Activated CD8-positive, alpha-beta T cell treated with anti-CD3 and anti-CD28 coated beads for 36 hours (primary cell): ENCODE data around the gene PTPRJ. TPM values are rescaled to one million over a fixed set of nuclear protein-coding genes. Genes with fewer than 3 reads are reported as not detected.

Experiments used
- ATAC-seq: fragments of 200-7000 bp; cut with Tn5 transposase; one replicate; pipeline ENCODE4 v1.10.0; 2021; ENCODE audit warnings: mild to moderate bottlenecking, moderate library complexity
- CTCF ChIA-PET: fragments of 350-600 bp; sonication (Branson Sonifier 250); formaldehyde crosslinking; loops from one replicate; lab custom pipeline; 2021; ENCODE audit warnings: antibody characterized with exemption; lab: Charles Lee
- POLR2A ChIA-PET: fragments of 350-600 bp; sonication (Branson Sonifier 250); formaldehyde crosslinking; loops from one replicate; lab custom pipeline; 2021; ENCODE audit warnings: antibody characterized with exemption; lab: Charles Lee
- DNase-seq: peaks from one replicate; pipeline ENCODE4 v3.0.0-alpha.2; 2020
- H3K27ac Mint-ChIP-seq: one replicate; pipeline ENCODE4 v1.8.0; 2021; ENCODE audit warnings: mild to moderate bottlenecking, mixed read lengths
- H3K27me3 Mint-ChIP-seq: one replicate; pipeline ENCODE4 v1.8.0; 2021; ENCODE audit warnings: mixed read lengths
- H3K36me3 Mint-ChIP-seq: one replicate; pipeline ENCODE4 v1.8.0; 2021; ENCODE audit warnings: low read depth, mixed read lengths
- H3K4me1 Mint-ChIP-seq: one replicate; pipeline ENCODE4 v1.8.0; 2021; ENCODE audit warnings: low read depth, mixed read lengths
- H3K4me3 Mint-ChIP-seq: one replicate; pipeline ENCODE4 v1.8.0; 2021; ENCODE audit warnings: mild to moderate bottlenecking, moderate library complexity, mixed read lengths
- H3K9me3 Mint-ChIP-seq: one replicate; pipeline ENCODE4 v1.8.0; 2021; ENCODE audit warnings: mixed read lengths
- intact Hi-C: fragments of 100-400 bp; cut with micrococcal nuclease; formaldehyde crosslinking; loops from one replicate; pipeline ENCODE4 v1.10.0; 2022
- total RNA-seq, 2 experiments: library from RNA; stranded (reverse); gene quantifications; one replicate each; pipeline ENCODE4 v1.2.3, GENCODE V29; 2021
- TF ChIP-seq, protein P1 (sequence below): fragments of 200-600 bp; IDR thresholded peaks from one replicate; pipeline ENCODE4 v1.8.0; 2022; ENCODE audit warnings: antibody characterized with exemption, mild to moderate bottlenecking

The PTPRJ gene
- total RNA-seq, 2 experiments from 2014 or later: 21.5 to 23.4 TPM

DNA sequence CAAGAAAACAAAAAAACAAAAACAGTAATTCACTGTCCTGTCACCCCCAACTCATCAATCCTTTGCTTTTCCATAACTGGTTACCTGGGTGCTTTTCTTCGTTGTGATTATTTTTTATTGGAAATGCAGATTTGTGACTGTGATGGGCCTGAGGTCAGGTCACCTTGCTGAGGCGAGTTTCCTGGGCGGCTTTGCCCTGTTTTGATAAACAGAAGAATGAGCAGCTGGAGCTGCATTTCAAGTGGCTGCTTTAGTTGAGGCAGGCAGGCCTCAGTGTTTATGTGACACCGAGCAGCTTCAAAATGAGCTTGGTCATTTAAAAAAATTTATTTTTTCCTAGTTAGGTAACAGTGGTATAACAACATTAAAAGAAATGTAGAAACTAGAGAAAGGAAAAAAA is 22.2 kb downstream of the PTPRJ start:
- intact Hi-C loops: no loop called here
- TF ChIP-seq, protein P1, sequence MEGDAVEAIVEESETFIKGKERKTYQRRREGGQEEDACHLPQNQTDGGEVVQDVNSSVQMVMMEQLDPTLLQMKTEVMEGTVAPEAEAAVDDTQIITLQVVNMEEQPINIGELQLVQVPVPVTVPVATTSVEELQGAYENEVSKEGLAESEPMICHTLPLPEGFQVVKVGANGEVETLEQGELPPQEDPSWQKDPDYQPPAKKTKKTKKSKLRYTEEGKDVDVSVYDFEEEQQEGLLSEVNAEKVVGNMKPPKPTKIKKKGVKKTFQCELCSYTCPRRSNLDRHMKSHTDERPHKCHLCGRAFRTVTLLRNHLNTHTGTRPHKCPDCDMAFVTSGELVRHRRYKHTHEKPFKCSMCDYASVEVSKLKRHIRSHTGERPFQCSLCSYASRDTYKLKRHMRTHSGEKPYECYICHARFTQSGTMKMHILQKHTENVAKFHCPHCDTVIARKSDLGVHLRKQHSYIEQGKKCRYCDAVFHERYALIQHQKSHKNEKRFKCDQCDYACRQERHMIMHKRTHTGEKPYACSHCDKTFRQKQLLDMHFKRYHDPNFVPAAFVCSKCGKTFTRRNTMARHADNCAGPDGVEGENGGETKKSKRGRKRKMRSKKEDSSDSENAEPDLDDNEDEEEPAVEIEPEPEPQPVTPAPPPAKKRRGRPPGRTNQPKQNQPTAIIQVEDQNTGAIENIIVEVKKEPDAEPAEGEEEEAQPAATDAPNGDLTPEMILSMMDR: no peak
- peaks cover 81% of the 10 kb centered on the region for H3K4me1 Mint-ChIP-seq
- H3K36me3 Mint-ChIP-seq: peaks cover 4% of the 10 kb centered on the region
- H3K4me3 Mint-ChIP-seq: peak overlapping the region; percentile 55
- H3K27ac Mint-ChIP-seq: peak overlapping the region; percentile 99
- CTCF ChIA-PET: interaction anchor here (0.9 to 1.6 kb wide), 8 partner anchors 10 to 107 kb away, joined by 3 to 6 read pairs (median 4); no protein-coding TSS in a partner anchor
- H3K9me3 Mint-ChIP-seq: no peaks in the 10 kb centered on the region
- peak; percentile 50 for DNase-seq
- no peak for ATAC-seq
- H3K27me3 Mint-ChIP-seq: no peaks in the 10 kb centered on the region
- POLR2A ChIA-PET: interaction anchor here (1.7 to 2.2 kb wide), 3 partner anchors 10 to 54 kb away, joined by 7 to 25 read pairs (median 12); no protein-coding TSS in a partner anchor

DNA sequence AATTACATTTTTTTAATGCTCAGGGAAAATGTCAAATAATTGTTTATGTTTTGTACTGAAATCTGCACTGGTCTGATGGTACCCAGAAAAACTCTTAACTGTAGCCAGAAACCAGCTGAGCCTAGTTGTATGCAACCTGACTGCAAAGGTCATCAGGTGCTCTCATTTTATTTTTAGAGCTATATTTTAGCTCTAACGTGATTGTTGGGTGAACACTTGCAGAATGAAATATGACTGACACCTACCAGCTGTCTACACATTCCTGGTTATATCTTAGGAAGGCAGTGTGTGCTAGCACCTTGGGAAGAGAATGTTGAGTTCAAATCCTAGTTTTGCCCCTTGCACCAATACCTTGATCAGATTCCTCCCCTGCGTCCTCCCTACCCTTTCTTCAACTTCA is 23.6 kb downstream of the PTPRJ start:
- ATAC-seq: no peak
- intact Hi-C loops: no loop called here
- POLR2A ChIA-PET: interaction anchor here (0.9 to 1.8 kb wide), 3 partner anchors 11 to 15 kb away, joined by 3 to 5 read pairs (median 3); no protein-coding TSS in a partner anchor
- no peak for DNase-seq
- TF ChIP-seq, protein P1: no peak
- H3K4me1 Mint-ChIP-seq: peaks cover 79% of the 10 kb centered on the region
- H3K4me3 Mint-ChIP-seq: no peak overlapping the region
- H3K9me3 Mint-ChIP-seq: no peaks in the 10 kb centered on the region
- no peaks in the 10 kb centered on the region for H3K27me3 Mint-ChIP-seq
- H3K36me3 Mint-ChIP-seq: peaks cover 2% of the 10 kb centered on the region
- H3K27ac Mint-ChIP-seq: peak overlapping the region; percentile 98
- CTCF ChIA-PET: interaction anchor here (1.4 to 4.2 kb wide), 2 partner anchors 105 to 107 kb away, joined by 3 to 23 read pairs; no protein-coding TSS in a partner anchor

- TF ChIP-seq, protein P1: no peak
- Mint-ChIP-seq H3K36me3 (peaks cover 2% of the 10 kb centered on the region), H3K4me1 (peaks cover 79% of the 10 kb centered on the region), H3K27ac (peak overlapping the region; percentile 98), H3K4me3 (peak overlapping the region; percentile 52), H3K27me3 (no peaks in the 10 kb centered on the region), H3K9me3 (no peaks in the 10 kb centered on the region)
- ATAC-seq (no peak), DNase-seq (peak; percentile 40)
- CTCF ChIA-PET: interaction anchor here (1.4 to 4.2 kb wide), 3 partner anchors 70 to 106 kb away, joined by 3 to 23 read pairs (median 11); no protein-coding TSS in a partner anchor
- intact Hi-C loops: no loop called here
- POLR2A ChIA-PET: interaction anchor here (0.9 to 1.8 kb wide), 4 partner anchors 11 to 21 kb away, joined by 3 to 5 read pairs (median 4); no protein-coding TSS in a partner anchor
Observed at GRCh38 chr11:48004456-48004855, 24.1 kb downstream of the PTPRJ start.

- CTCF ChIA-PET: interaction anchor here (1.4 to 4.2 kb wide), 4 partner anchors 14 to 106 kb away, joined by 3 to 23 read pairs (median 12); no protein-coding TSS in a partner anchor
- Mint-ChIP-seq H3K27me3 (no peaks in the 10 kb centered on the region), H3K9me3 (no peaks in the 10 kb centered on the region), H3K36me3 (peaks cover 2% of the 10 kb centered on the region), H3K27ac (peak overlapping the region; percentile 98), H3K4me1 (peaks cover 79% of the 10 kb centered on the region), H3K4me3 (peak overlapping the region; percentile 57)
- POLR2A ChIA-PET: interaction anchor here (1.4 to 5.4 kb wide), 5 partner anchors 10 to 51 kb away, joined by 4 to 44 read pairs (median 7); partner anchors contain the start of gene PTPRJ
- peak; percentile 69 for DNase-seq
- TF ChIP-seq, protein P1: no peak
- ATAC-seq: no peak
- intact Hi-C loops: loop anchor here (5.0 kb wide), 3 partner anchors 52 to 68 kb away; no protein-coding TSS in a partner anchor
Observed at GRCh38 chr11:48005136-48005535, 24.8 kb downstream of the PTPRJ start.

DNA sequence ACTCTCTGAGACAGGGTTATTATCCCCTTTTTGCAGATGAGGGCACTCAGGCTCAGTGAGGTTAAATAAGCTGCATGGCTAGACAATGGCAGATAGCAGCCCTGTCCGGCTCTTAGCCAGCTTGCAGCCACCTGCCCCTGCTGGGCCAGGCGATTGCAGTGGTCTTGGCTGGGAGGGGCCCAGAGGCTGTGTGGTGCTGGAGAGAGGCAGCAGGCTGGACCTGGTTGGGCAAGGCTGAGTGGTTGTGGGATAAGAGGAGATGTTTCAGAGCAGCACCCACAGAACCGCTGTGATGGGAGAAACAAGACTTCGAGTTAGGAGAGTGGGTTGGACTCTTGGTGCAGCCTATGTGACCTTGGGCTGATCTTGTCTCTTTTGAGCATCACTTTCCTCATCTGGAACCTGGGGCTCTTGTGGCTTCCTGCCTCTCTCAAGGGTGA is 25.5 kb downstream of the PTPRJ start:
- intact Hi-C loops: loop anchor here (1.0 to 5.0 kb wide), 4 partner anchors 51 to 103 kb away; no protein-coding TSS in a partner anchor
- H3K27ac Mint-ChIP-seq: peak overlapping the region; percentile 98
- H3K9me3 Mint-ChIP-seq: no peaks in the 10 kb centered on the region
- ATAC-seq (no peak), DNase-seq (peak; percentile 36)
- ChIA-PET CTCF (interaction anchor here (1.6 to 4.2 kb wide), 5 partner anchors 10 to 103 kb away, joined by 5 to 23 read pairs (median 11); no protein-coding TSS in a partner anchor), POLR2A (interaction anchor here (0.6 to 5.4 kb wide), 9 partner anchors 9 to 101 kb away, joined by 3 to 44 read pairs (median 6); partner anchors contain the start of gene PTPRJ)
- H3K27me3 Mint-ChIP-seq: no peaks in the 10 kb centered on the region
- H3K36me3 Mint-ChIP-seq: peaks cover 2% of the 10 kb centered on the region
- peak overlapping the region; percentile 57 for H3K4me3 Mint-ChIP-seq
- TF ChIP-seq, protein P1: no peak
- H3K4me1 Mint-ChIP-seq: peaks cover 75% of the 10 kb centered on the region
